K562 (cell line): ENCODE results near the gene LSM12. TPM values are rescaled to one million over a fixed set of nuclear protein-coding genes. Genes with fewer than 3 reads are reported as not detected.
A peak's percentile ranks its signal among the peaks of the same experiment; 100 is the strongest.

Experiments used
- ATAC-seq: fragments of 200-7000 bp; cut with Tn5 transposase; 3 replicates; pipeline ENCODE4 v1.9.1; 2020; ENCODE audit warnings: moderate library complexity
- BruUV-seq: library from RNA; stranded (reverse); fragments of 400-500 nt; replicated peaks from 2 replicates; lab custom pipeline; 2021; lab: Mats Ljungman, UMichigan
- CTCF ChIA-PET: fragments of 300-600 bp; formaldehyde crosslinking; extraction: SDS; loops from one replicate; lab custom pipeline; 2021; ENCODE audit warnings: low intra/inter-chr PET ratio; lab: Yijun Ruan, JAX
- POLR2A ChIA-PET: fragments of 300-600, 350-650 bp; sonication (Branson Sonifier 250); formaldehyde crosslinking; extraction: SDS; loops from one replicate; lab custom pipeline; 2021; ENCODE audit warnings: antibody characterized with exemption, inconsistent platforms; lab: Yijun Ruan, JAX
- DNase-seq, 4 experiments: peaks; one replicate each; pipeline versions ENCODE4 v3.0.0 to v3.0.0-alpha.2; 2011 to 2018; ENCODE audit warnings: low spot score in 3 of 4, mixed read lengths in 3 of 4; ENCODE audit errors: extremely low read depth in 1 of 4
- FAIRE-seq: peaks from 2 replicates; lab custom pipeline; 2011; peaks lifted over from hg19 to GRCh38; lab: Jason Lieb, UNC
- H2AFZ ChIP-seq: 2 replicates; pipeline ENCODE4 v1.6.0; 2011; ENCODE audit warnings: low read depth, low read length, control low read depth, inconsistent platforms
- H3K27ac ChIP-seq: fragments of 200-600 bp; 3 replicates; pipeline ENCODE4 v1.8.0; 2011; ENCODE audit warnings: low read depth, mild to moderate bottlenecking, control low read depth, inconsistent platforms, low read length, moderate library complexity, mixed read lengths; ENCODE audit errors: extremely low read depth
- H3K27me3 ChIP-seq, 2 experiments: fragments of 300-600 bp in 1 of 2; 2 replicates in 1 of 2; 3 replicates in 1 of 2; pipeline versions ENCODE4 v1.6.0 to v1.8.0; 2011; ENCODE audit warnings: inconsistent platforms in 2 of 2, low read length in 2 of 2, mild to moderate bottlenecking in 1 of 2, mixed read lengths in 1 of 2, moderate library complexity in 1 of 2; ENCODE audit not compliant: control insufficient read depth in 2 of 2, insufficient read depth in 2 of 2
- H3K36me3 ChIP-seq: fragments of 300-600 bp; 3 replicates; pipeline ENCODE4 v1.8.0; 2011; ENCODE audit warnings: mild to moderate bottlenecking, low read length, inconsistent platforms; ENCODE audit not compliant: control insufficient read depth, insufficient read depth
- H3K4me1 ChIP-seq, 2 experiments: fragments of 200-600 bp in 1 of 2; replicated peaks in 1 of 2; 2 replicates in 1 of 2; 3 replicates in 1 of 2; pipeline versions ENCODE4 v1.5.1 to v1.8.0; 2011; ENCODE audit warnings: inconsistent platforms in 2 of 2, low read length in 2 of 2, mild to moderate bottlenecking in 1 of 2, mixed read lengths in 1 of 2, moderate library complexity in 1 of 2; ENCODE audit not compliant: control insufficient read depth in 2 of 2, insufficient read depth in 2 of 2
- H3K4me2 ChIP-seq: 2 replicates; pipeline ENCODE4 v1.6.1; 2011; ENCODE audit warnings: low read length, control low read depth, inconsistent platforms, mixed read lengths; ENCODE audit not compliant: insufficient read depth
- H3K4me3 ChIP-seq: fragments of 200-600 bp; sonication (generic), shearing (Covaris generic); 2 replicates; pipeline ENCODE4 v1.5.1; 2016; ENCODE audit warnings: control low read depth, inconsistent platforms
- H3K79me2 ChIP-seq: fragments of 200-600 bp; 3 replicates; pipeline ENCODE4 v1.8.0; 2011; ENCODE audit warnings: low read length, inconsistent platforms; ENCODE audit not compliant: control insufficient read depth, insufficient read depth
- H3K9ac ChIP-seq, 2 experiments: 2 replicates each; pipeline versions ENCODE4 v1.6.0 to v1.6.1; 2011; ENCODE audit warnings: low read depth in 2 of 2, low read length in 2 of 2, control low read depth in 1 of 2, inconsistent platforms in 1 of 2, mild to moderate bottlenecking in 1 of 2, mixed read lengths in 1 of 2; ENCODE audit not compliant: insufficient read depth in 1 of 2
- H3K9me1 ChIP-seq: one replicate; pipeline ENCODE4 v1.6.0; 2011; ENCODE audit warnings: inconsistent platforms, mild to moderate bottlenecking, low read length, moderate library complexity; ENCODE audit not compliant: control insufficient read depth, insufficient read depth
- H3K9me3 ChIP-seq: replicated peaks from 2 replicates; pipeline ENCODE4 v1.5.1; 2011; ENCODE audit warnings: low read depth, low read length, inconsistent platforms; ENCODE audit not compliant: control insufficient read depth, insufficient read depth
- H4K20me1 ChIP-seq: replicated peaks from 2 replicates; pipeline ENCODE4 v1.6.1; 2011; ENCODE audit warnings: low read length, inconsistent platforms, mixed read lengths; ENCODE audit not compliant: control insufficient read depth, insufficient read depth
- WGBS: fragments of 100-300 bp; shearing (Covaris generic); methylation state at CpG from one replicate; pipeline ENCODE4 v1.1.6; 2016; ENCODE audit warnings: low coverage, mixed read lengths; ENCODE audit not compliant: insufficient coverage; ENCODE audit errors: missing lambda C conversion rate; 5-methylcytosine and 5-hydroxymethylcytosine counted together
- in situ Hi-C: fragments of 300-500 bp; cut with MboI; formaldehyde crosslinking; loops from 4 replicates; pipeline ENCODE4 v1.15.0; 2018; ENCODE audit warnings: inconsistent platforms, mixed read lengths
- intact Hi-C: fragments of 100-400 bp; cut with micrococcal nuclease; formaldehyde crosslinking; loops from 2 replicates; pipeline ENCODE4 v1.14.2; 2022
- polyA plus RNA-seq, 8 experiments: library from polyadenylated mRNA; depleted of rRNA in 4 of 8; stranded (reverse) in 5 of 8; unstranded in 3 of 8; fragments of >200 nt; fragmentation: Nextera tagmentation in 2 of 8; fragmentation: Illumina TruSeq in 1 of 8; extraction: Ambion mirVana in 2 of 8; extraction: Trizol in 1 of 8; gene quantifications; 2 replicates each; pipeline versions ENCODE4 v1.2.1 to v1.2.3, GENCODE V29; 2011 to 2014; ENCODE audit warnings: inconsistent platforms in 1 of 8, missing spikeins in 1 of 8
- total RNA-seq, 7 experiments: library from RNA; depleted of rRNA in 6 of 7; stranded (reverse); fragments of >200 nt in 6 of 7; fragmentation: Illumina TruSeq in 2 of 7; extraction: Trizol in 2 of 7; gene quantifications; 2 replicates each; pipeline versions ENCODE4 v1.2.1 to v1.2.3, GENCODE V29; 2011 to 2021; ENCODE audit warnings: low replicate concordance in 1 of 7
- TF ChIP-seq, protein P1 (sequence below): IDR thresholded peaks from 2 replicates; pipeline ENCODE4 v1.6.1; 2012; ENCODE audit warnings: low read depth, low read length, improper control_type of control experiment, borderline replicate concordance
- TF ChIP-seq, protein P2 (sequence below), 3 experiments: fragments of 200-800 bp in 1 of 3; sonication (Bioruptor generic) in 1 of 3; sonication (generic) in 1 of 3; formaldehyde crosslinking in 1 of 3; IDR thresholded peaks; 2 replicates each; pipeline versions ENCODE4 v1.6.1 to v1.8.0; 2016 to 2022; ENCODE audit warnings: mild to moderate bottlenecking in 2 of 3, missing compliant biosample characterization in 2 of 3, missing genetic modification characterization in 2 of 3, missing genetic modification reagents in 1 of 3

Gene LSM12
- total and polyA plus RNA-seq, 9 of the 15 experiments (the other 6 are each of a cell fraction or from before 2014, with no cell fraction given) = 53.0 to 258 (median 89.3) TPM

DNA sequence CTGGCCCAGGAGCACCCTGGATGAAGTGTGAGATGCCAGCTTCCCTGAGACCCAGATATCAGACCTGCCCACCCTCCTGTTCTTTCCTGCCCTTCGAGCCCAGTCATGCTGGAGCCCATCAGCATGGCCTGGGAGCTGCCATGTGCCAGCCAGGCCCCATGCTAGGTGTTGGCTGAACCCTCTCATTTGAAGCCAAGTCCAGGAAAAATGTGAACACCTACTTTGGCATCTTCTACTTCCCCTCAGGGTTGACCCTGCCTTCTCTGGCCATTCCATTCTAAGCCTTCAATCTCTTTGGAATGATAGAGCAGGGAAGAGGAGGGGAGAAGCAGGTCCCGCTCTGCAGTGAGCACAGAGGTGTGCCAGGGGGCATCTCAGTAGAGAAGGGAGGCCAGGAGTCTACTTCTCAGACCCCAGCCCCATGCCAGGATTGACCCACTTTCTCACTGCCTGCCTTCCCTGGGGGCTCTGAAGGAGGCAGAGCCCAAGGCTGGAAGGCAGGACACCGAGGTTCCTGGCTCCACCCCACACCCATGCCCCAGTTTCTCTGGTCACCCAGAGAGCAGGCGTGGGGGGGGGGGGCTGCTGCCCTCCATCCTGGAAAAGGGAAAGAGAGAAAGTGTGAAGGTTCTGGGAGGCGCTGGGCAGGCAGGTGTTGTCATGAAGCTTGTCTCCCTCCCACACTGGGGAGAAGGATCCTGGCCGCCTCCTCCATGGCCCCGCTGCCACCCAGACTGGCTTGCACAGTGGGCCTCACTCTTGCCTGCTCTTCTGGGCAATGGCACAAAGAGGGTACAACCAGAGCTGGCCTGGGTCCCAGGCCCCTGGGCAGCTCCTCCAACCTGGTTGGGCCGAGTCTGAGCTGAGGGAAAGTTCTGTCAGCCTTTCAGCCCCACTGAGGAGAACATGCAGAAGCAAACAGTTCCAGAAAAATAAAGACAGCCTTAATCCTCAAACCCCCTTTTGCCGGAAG, 47.7 kb upstream of the LSM12 start:
- H3K9me1 ChIP-seq = peaks cover 10% of the 10 kb centered on the region
- H3K4me2 ChIP-seq = no peak overlapping the region
- no peak for DNase-seq
- no peaks in the 10 kb centered on the region; the same call in 2 of the 3 replicates for H3K36me3 ChIP-seq
- H3K79me2 ChIP-seq = peaks cover 5% of the 10 kb centered on the region; the same call in 1 of the 3 replicates
- H3K4me1 ChIP-seq = peaks cover 26 to 66% of the 10 kb centered on the region in 2 experiments
- no peak for ATAC-seq
- in situ Hi-C loops = no loop called here
- H2AFZ ChIP-seq = no peak overlapping the region
- H3K9me3 ChIP-seq = no peaks in the 10 kb centered on the region
- peaks cover 15% of the 10 kb centered on the region; the same call in 1 of the 2 replicates for H4K20me1 ChIP-seq
- no peak overlapping the region for H3K4me3 ChIP-seq
- H3K27ac ChIP-seq = no peak overlapping the region
- no TSS peak for BruUV-seq
- 64% methylated on average over 6 of the region's 9 CpGs for WGBS
- TF ChIP-seq, protein P1, sequence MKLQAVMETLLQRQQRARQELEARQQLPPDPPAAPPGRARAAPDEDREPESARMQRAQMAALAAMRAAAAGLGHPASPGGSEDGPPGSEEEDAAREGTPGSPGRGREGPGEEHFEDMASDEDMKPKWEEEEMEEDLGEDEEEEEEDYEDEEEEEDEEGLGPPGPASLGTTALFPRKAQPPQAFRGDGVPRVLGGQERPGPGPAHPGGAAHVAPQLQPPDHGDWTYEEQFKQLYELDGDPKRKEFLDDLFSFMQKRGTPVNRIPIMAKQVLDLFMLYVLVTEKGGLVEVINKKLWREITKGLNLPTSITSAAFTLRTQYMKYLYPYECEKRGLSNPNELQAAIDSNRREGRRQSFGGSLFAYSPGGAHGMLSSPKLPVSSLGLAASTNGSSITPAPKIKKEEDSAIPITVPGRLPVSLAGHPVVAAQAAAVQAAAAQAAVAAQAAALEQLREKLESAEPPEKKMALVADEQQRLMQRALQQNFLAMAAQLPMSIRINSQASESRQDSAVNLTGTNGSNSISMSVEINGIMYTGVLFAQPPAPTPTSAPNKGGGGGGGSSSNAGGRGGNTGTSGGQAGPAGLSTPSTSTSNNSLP = no peak
- TF ChIP-seq, protein P2, sequence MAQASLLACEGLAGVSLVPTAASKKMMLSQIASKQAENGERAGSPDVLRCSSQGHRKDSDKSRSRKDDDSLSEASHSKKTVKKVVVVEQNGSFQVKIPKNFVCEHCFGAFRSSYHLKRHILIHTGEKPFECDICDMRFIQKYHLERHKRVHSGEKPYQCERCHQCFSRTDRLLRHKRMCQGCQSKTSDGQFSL (CRISPR knock-in tag; IDR thresholded peaks at IDR 0.05) = 0 out of 2 replicates have a peak, but pooled peaks have one; percentile 27
- TF ChIP-seq, protein P2 (tag; IDR thresholded peaks at IDR 0.05) = no peak
- ChIA-PET POLR2A (interaction anchor here (0.6 to 5.8 kb wide), 5 partner anchors 8 to 510 kb away, joined by 3 to 49 read pairs (median 4); partner anchors contain the start of gene HDAC5), CTCF (interaction anchor here (0.6 kb wide), 1 partner anchor 97 kb away, joined by 4 read pairs; no protein-coding TSS in a partner anchor)
- no peak for FAIRE-seq
- H3K27me3 ChIP-seq = no peaks in the 10 kb centered on the region
- H3K9ac ChIP-seq = peak overlapping the region in 1 of 2 experiments; percentile 21; a peak in 1 of 4 replicates
- intact Hi-C loops = no loop called here
